ENCODE results near the gene NAP1L4.

GRCh38 chr11:3035333-3035732 lies 43.2 kb upstream of the NAP1L4 start:
- TF ChIP-seq CTCF (IDR thresholded peaks at IDR 0.05) (no peak), ZFX (IDR thresholded peaks at IDR 0.05; ENCODE audit: borderline replicate concordance) (no peak)

All from 22Rv1 (cell line).